B cell (primary cell): Measurements from ENCODE around the gene IFNAR2. TPM values are rescaled to one million over a fixed set of nuclear protein-coding genes. Genes with fewer than 3 reads are reported as not detected.
A peak's percentile ranks its signal among the peaks of the same experiment; 100 is the strongest.

ENCODE experiments used
- ATAC-seq: fragments of 200-7000 bp; cut with Tn5 transposase; one replicate; pipeline ENCODE4 v1.10.0; 2021; ENCODE audit warnings: low read depth, mild to moderate bottlenecking, moderate number of reproducible peaks, moderate library complexity
- CTCF ChIA-PET: fragments of 350-600 bp; sonication (Branson Sonifier 250); formaldehyde crosslinking; loops from one replicate; lab custom pipeline; 2021; ENCODE audit warnings: antibody characterized with exemption, inconsistent platforms; lab: Charles Lee
- POLR2A ChIA-PET: fragments of 350-600 bp; sonication (Branson Sonifier 250); formaldehyde crosslinking; loops from one replicate; lab custom pipeline; 2021; ENCODE audit warnings: antibody characterized with exemption; lab: Charles Lee
- DNase-seq: peaks from one replicate; pipeline ENCODE4 v3.0.0; 2013
- H2AFZ ChIP-seq: 2 replicates; pipeline ENCODE4 v1.6.1; 2012; ENCODE audit warnings: mild to moderate bottlenecking, low read depth, low read length; ENCODE audit not compliant: insufficient read depth, poor library complexity, severe bottlenecking
- H3K27ac ChIP-seq, 2 donors: 1 replicate in 1 of 2; 2 replicates in 1 of 2; pipeline ENCODE4 v1.5.1; 2012 to 2013; ENCODE audit warnings: low read length in 2 of 2, mild to moderate bottlenecking in 2 of 2, moderate library complexity in 1 of 2
- H3K27me3 ChIP-seq, 4 experiments: fragments of 200-600 bp in 1 of 4; sonication (generic) in 1 of 4; replicated peaks in 1 of 4; 1 replicate in 2 of 4; 2 replicates in 2 of 4; pipeline versions ENCODE4 v1.6.1 to v1.7.0; 2013 to 2016; ENCODE audit warnings: low read length in 3 of 4, mild to moderate bottlenecking in 2 of 4, mixed read lengths in 1 of 4, moderate library complexity in 1 of 4; ENCODE audit not compliant: insufficient read depth in 4 of 4, control insufficient read depth in 3 of 4; ENCODE audit errors: control extremely low read depth in 1 of 4
- H3K36me3 ChIP-seq, 2 experiments: replicated peaks in 1 of 2; 1 replicate in 1 of 2; 2 replicates in 1 of 2; pipeline versions ENCODE4 v1.6.1 to v1.7.1; 2013; ENCODE audit warnings: low read length in 1 of 2; ENCODE audit not compliant: insufficient read depth in 2 of 2, control insufficient read depth in 1 of 2; ENCODE audit errors: control extremely low read depth in 1 of 2, extremely low read depth in 1 of 2
- H3K4me1 ChIP-seq, 2 donors: fragments of 200-600 bp in 1 of 2; sonication (generic) in 1 of 2; 1 replicate in 1 of 2; 2 replicates in 1 of 2; pipeline versions ENCODE4 v1.5.1 to v1.6.1; 2013 to 2017; ENCODE audit warnings: low read length in 2 of 2; ENCODE audit not compliant: control insufficient read depth in 2 of 2, insufficient read depth in 2 of 2
- H3K4me2 ChIP-seq: replicated peaks from 2 replicates; pipeline ENCODE3; 2012; ENCODE audit warnings: mild to moderate bottlenecking, low read depth, low read length; ENCODE audit not compliant: poor library complexity, severe bottlenecking
- H3K4me3 ChIP-seq, 5 experiments: fragments of 200-600 bp in 1 of 5; sonication (generic) in 1 of 5; 1 replicate in 3 of 5; 2 replicates in 2 of 5; pipeline versions ENCODE4 v1.5.1 to v1.7.0; 2011 to 2016; ENCODE audit warnings: low read length in 4 of 5, mild to moderate bottlenecking in 4 of 5, low read depth in 2 of 5, control low read depth in 1 of 5, moderate library complexity in 1 of 5; ENCODE audit not compliant: insufficient read depth in 1 of 5; ENCODE audit errors: control extremely low read depth in 1 of 5, extremely low read depth in 1 of 5
- H3K79me2 ChIP-seq: fragments of 200-600 bp; sonication (generic); one replicate; pipeline ENCODE4 v1.6.0; 2016; ENCODE audit warnings: low read length; ENCODE audit not compliant: control insufficient read depth, insufficient read depth
- H3K9ac ChIP-seq: fragments of 200-600 bp; sonication (generic); 2 replicates; pipeline ENCODE4 v1.6.1; 2017; ENCODE audit warnings: mild to moderate bottlenecking, low read length, moderate library complexity
- H3K9me3 ChIP-seq, 3 donors: one replicate each; pipeline versions ENCODE4 v1.6.1 to v1.7.1; 2013; ENCODE audit warnings: low read length in 2 of 3; ENCODE audit not compliant: control insufficient read depth in 2 of 3, insufficient read depth in 1 of 3; ENCODE audit errors: control extremely low read depth in 1 of 3
- H4K20me1 ChIP-seq: 2 replicates; pipeline ENCODE4 v1.6.0; 2012; ENCODE audit warnings: mild to moderate bottlenecking, low read length; ENCODE audit not compliant: insufficient read depth, control insufficient read depth, poor library complexity, severe bottlenecking
- H3K27ac Mint-ChIP-seq: one replicate; pipeline ENCODE4 v1.8.0; 2021; ENCODE audit warnings: mixed read lengths
- H3K27me3 Mint-ChIP-seq: one replicate; pipeline ENCODE4 v1.8.0; 2021; ENCODE audit warnings: mixed read lengths
- H3K4me1 Mint-ChIP-seq: one replicate; pipeline ENCODE4 v1.8.0; 2021; ENCODE audit warnings: mixed read lengths
- H3K4me3 Mint-ChIP-seq: one replicate; pipeline ENCODE4 v1.8.0; 2021; ENCODE audit warnings: mixed read lengths
- H3K9me3 Mint-ChIP-seq: one replicate; pipeline ENCODE4 v1.8.0; 2022; ENCODE audit warnings: mixed read lengths; ENCODE audit not compliant: insufficient read depth
- CTCF ChIP-seq: fragments of 200-600 bp; IDR thresholded peaks from one replicate; pipeline ENCODE4 v1.8.0; 2022; ENCODE audit warnings: antibody characterized with exemption, mild to moderate bottlenecking
- EZH2 ChIP-seq: IDR thresholded peaks from 2 replicates; pipeline ENCODE4 v1.6.1; 2012; ENCODE audit warnings: borderline replicate concordance, low read depth, mild to moderate bottlenecking, moderate library complexity, low read length; ENCODE audit not compliant: insufficient read depth, poor library complexity, severe bottlenecking
- WGBS: methylation state at CpG from one replicate; pipeline ENCODE4 v1.1.5; 2013; ENCODE audit warnings: missing lambda C conversion rate; ENCODE audit not compliant: insufficient coverage; 5-methylcytosine and 5-hydroxymethylcytosine counted together
- intact Hi-C: fragments of 100-400 bp; cut with micrococcal nuclease; formaldehyde crosslinking; loops from one replicate; pipeline ENCODE4 v1.10.0; 2022
- polyA plus RNA-seq: library from polyadenylated mRNA; depleted of rRNA; stranded (reverse); fragments of >200 nt; gene quantifications from 2 replicates; pipeline ENCODE4 v1.2.3, GENCODE V29; 2012
- total RNA-seq, 2 donors: library from RNA; stranded (reverse); fragments of 120-200 nt in 1 of 2; gene quantifications; 1 replicate in 1 of 2; 2 replicates in 1 of 2; pipeline versions ENCODE4 v1.2.3 to v1.2.4, GENCODE V29; 2013 to 2022

The IFNAR2 gene
- total and polyA plus RNA-seq, 2 donors (not counting 1 experiment from before 2014, with no cell fraction given) = 33.0 to 45.0 TPM

- Mint-ChIP-seq H3K27ac (peak overlapping the region; percentile 51), H3K4me1 (peaks cover 30% of the 10 kb centered on the region), H3K9me3 (no peaks in the 10 kb centered on the region), H3K27me3 (peaks cover 15% of the 10 kb centered on the region), H3K4me3 (no peak overlapping the region)
- 41% methylated on average over 4 of the region's 8 CpGs for WGBS
- H3K4me1 ChIP-seq = peaks cover 20 to 25% of the 10 kb centered on the region in 2 donors
- peaks cover 3% of the 10 kb centered on the region for H3K79me2 ChIP-seq
- peak overlapping the region in 1 of 2 donors; percentile 39 for H3K27ac ChIP-seq
- peak; percentile 86 for TF ChIP-seq CTCF
- TF ChIP-seq EZH2 = no peak
- no peaks in the 10 kb centered on the region for H3K9me3 ChIP-seq
- no peak overlapping the region for H3K9ac ChIP-seq
- H2AFZ ChIP-seq = peak overlapping the region; percentile 29
- no peaks in the 10 kb centered on the region for H3K27me3 ChIP-seq
- no peaks in the 10 kb centered on the region for H3K36me3 ChIP-seq
- peak overlapping the region; percentile 15 for H3K4me2 ChIP-seq
- ChIA-PET CTCF (interaction anchor here (0.6 to 1.6 kb wide), 32 partner anchors 9 to 406 kb away, joined by 3 to 61 read pairs (median 4); partner anchors contain the start of genes DNAJC28, IFNAR1 and IL10RB), POLR2A (interaction anchor here (1.0 kb wide), 3 partner anchors 67 to 246 kb away, joined by 3 to 9 read pairs (median 3); partner anchors contain the start of genes IFNAR1 and IL10RB)
- H3K4me3 ChIP-seq = no peak overlapping the region
- DNase-seq (peak; percentile 90), ATAC-seq (peak; percentile 94)
- H4K20me1 ChIP-seq = no peaks in the 10 kb centered on the region
- intact Hi-C loops = loop anchor here (1.0 to 10.0 kb wide), 7 partner anchors 31 to 405 kb away; partner anchors contain the start of genes IFNAR1 and IL10RB
These were observed 30.1 kb upstream of the IFNAR2 start for GRCh38 chr21:33199516-33200217.

GRCh38 chr21:33201956-33202355 lies 27.8 kb upstream of the IFNAR2 start:
- 96% methylated on average over 3 of the region's 4 CpGs for WGBS
- peaks cover under 1% of the 10 kb centered on the region for H3K27me3 Mint-ChIP-seq
- Histone ChIP-seq H3K4me3 (no peak overlapping the region), H3K79me2 (peaks cover 3% of the 10 kb centered on the region), H3K9me3 (no peaks in the 10 kb centered on the region), H4K20me1 (no peaks in the 10 kb centered on the region), H3K4me1 (peaks cover 36 to 44% of the 10 kb centered on the region in 2 donors), H3K4me2 (no peak overlapping the region), H3K27me3 (no peaks in the 10 kb centered on the region), H3K27ac (no peak overlapping the region), H3K9ac (no peak overlapping the region), H2AFZ (no peak overlapping the region), H3K36me3 (no peaks in the 10 kb centered on the region)
- H3K4me3 Mint-ChIP-seq = no peak overlapping the region
- TF ChIP-seq EZH2 (no peak), CTCF (no peak)
- no peaks in the 10 kb centered on the region for H3K9me3 Mint-ChIP-seq
- CTCF ChIA-PET = interaction anchor here (0.6 to 2.0 kb wide), 4 partner anchors 37 to 243 kb away, joined by 3 to 11 read pairs (median 5); no protein-coding TSS in a partner anchor
- no peak for DNase-seq
- H3K4me1 Mint-ChIP-seq = peaks cover 44% of the 10 kb centered on the region
- ATAC-seq = no peak
- POLR2A ChIA-PET = no interaction called here
- intact Hi-C loops = loop anchor here (2.0 kb wide), 2 partner anchors 123 to 159 kb away; partner anchors contain the start of gene IFNAR1
- H3K27ac Mint-ChIP-seq = no peak overlapping the region
